H1 (cell line): Measurements from ENCODE around the gene ANO6. TPM values are rescaled to one million over a fixed set of nuclear protein-coding genes. Genes with fewer than 3 reads are reported as not detected.

Experiments
- HDAC2 ChIP-seq, 2 experiments: fragments of 300-600 bp in 1 of 2; sonication (generic) in 1 of 2; IDR thresholded peaks; 2 replicates each; pipeline ENCODE4 v1.6.1; 2011 to 2012; ENCODE audit warnings: low read depth in 2 of 2, low read length in 2 of 2, mild to moderate bottlenecking in 2 of 2, moderate library complexity in 2 of 2, borderline replicate concordance in 1 of 2, inconsistent platforms in 1 of 2
- RAD21 ChIP-seq, 2 experiments: IDR thresholded peaks in 1 of 2; conservative IDR thresholded peaks in 1 of 2; 2 replicates each; pipeline ENCODE4 v1.6.1; 2011; ENCODE audit warnings: low read depth in 2 of 2, low read length in 2 of 2, improper control_type of control experiment in 1 of 2, inconsistent platforms in 1 of 2, mild to moderate bottlenecking in 1 of 2, moderate library complexity in 1 of 2
- SAP30 ChIP-seq: fragments of 300-600 bp; sonication (generic); IDR thresholded peaks from 2 replicates; pipeline ENCODE4 v1.7.1; 2012; ENCODE audit warnings: low read length, moderate library complexity, mild to moderate bottlenecking, inconsistent platforms; ENCODE audit not compliant: insufficient read depth, insufficient replicate concordance
- SP2 ChIP-seq: IDR thresholded peaks from 2 replicates; pipeline ENCODE4 v1.6.1; 2012; ENCODE audit warnings: mild to moderate bottlenecking, low read length, inconsistent platforms
- SRF ChIP-seq: IDR thresholded peaks from 2 replicates; pipeline ENCODE4 v1.6.1; 2011; ENCODE audit warnings: mild to moderate bottlenecking, low read depth, low read length, moderate library complexity
- polyA plus RNA-seq, 7 experiments: library from polyadenylated mRNA; depleted of rRNA in 3 of 7; stranded (reverse) in 5 of 7; unstranded in 2 of 7; fragments of >200 nt in 5 of 7; fragments of 200-250 nt in 2 of 7; gene quantifications; 1 replicate in 5 of 7; 2 replicates in 1 of 7; 4 replicates in 1 of 7; pipeline versions ENCODE4 v1.2.1 to v1.2.3, GENCODE V29; 2011 to 2013; ENCODE audit warnings: missing spikeins in 2 of 7, mixed read lengths in 2 of 7
- total RNA-seq: library from RNA; stranded (reverse); fragmentation: NEBNext Ultra II Directional; extraction: Animal tissue kit (Norgen Biotek cat#: 25700); gene quantifications from 2 replicates; pipeline ENCODE4 v1.2.1, GENCODE V29; 2021

ANO6 gene
- total and polyA plus RNA-seq, 2 of the 8 experiments (the other 6 are each of a cell fraction or from before 2014, with no cell fraction given): 15.1 to 39.7 TPM

GRCh38 chr12:45379261-45379660, 163.4 kb downstream of the ANO6 start (continued):
- TF ChIP-seq HDAC2 (IDR thresholded peaks at IDR 0.05; ENCODE audit: borderline replicate concordance in 1 of 2, low read depth in 2 of 2, low read length in 2 of 2): no peak
- no peak for TF ChIP-seq SAP30
- no peak for TF ChIP-seq RAD21 (IDR thresholded peaks at IDR 0.05 in 1 of 2, conservative IDR thresholded peaks at IDR 0.05 in 1 of 2; ENCODE audit: low read depth in 2 of 2, low read length in 2 of 2)
- TF ChIP-seq SP2: no peak
- TF ChIP-seq SRF: no peak
